SK-N-MC (cell line): ENCODE measurements around the gene ARHGAP20.

Experiments used
- EZH2 ChIP-seq: fragments of 200-600 bp; sonication (generic); IDR thresholded peaks from one replicate; pipeline ENCODE4 v1.6.1; 2017; ENCODE audit warnings: antibody characterized with exemption
- POLR2AphosphoS5 ChIP-seq: IDR thresholded peaks from 2 replicates; pipeline ENCODE4 v1.6.1; 2012; ENCODE audit warnings: mild to moderate bottlenecking, low read depth, low read length, borderline replicate concordance

DNA sequence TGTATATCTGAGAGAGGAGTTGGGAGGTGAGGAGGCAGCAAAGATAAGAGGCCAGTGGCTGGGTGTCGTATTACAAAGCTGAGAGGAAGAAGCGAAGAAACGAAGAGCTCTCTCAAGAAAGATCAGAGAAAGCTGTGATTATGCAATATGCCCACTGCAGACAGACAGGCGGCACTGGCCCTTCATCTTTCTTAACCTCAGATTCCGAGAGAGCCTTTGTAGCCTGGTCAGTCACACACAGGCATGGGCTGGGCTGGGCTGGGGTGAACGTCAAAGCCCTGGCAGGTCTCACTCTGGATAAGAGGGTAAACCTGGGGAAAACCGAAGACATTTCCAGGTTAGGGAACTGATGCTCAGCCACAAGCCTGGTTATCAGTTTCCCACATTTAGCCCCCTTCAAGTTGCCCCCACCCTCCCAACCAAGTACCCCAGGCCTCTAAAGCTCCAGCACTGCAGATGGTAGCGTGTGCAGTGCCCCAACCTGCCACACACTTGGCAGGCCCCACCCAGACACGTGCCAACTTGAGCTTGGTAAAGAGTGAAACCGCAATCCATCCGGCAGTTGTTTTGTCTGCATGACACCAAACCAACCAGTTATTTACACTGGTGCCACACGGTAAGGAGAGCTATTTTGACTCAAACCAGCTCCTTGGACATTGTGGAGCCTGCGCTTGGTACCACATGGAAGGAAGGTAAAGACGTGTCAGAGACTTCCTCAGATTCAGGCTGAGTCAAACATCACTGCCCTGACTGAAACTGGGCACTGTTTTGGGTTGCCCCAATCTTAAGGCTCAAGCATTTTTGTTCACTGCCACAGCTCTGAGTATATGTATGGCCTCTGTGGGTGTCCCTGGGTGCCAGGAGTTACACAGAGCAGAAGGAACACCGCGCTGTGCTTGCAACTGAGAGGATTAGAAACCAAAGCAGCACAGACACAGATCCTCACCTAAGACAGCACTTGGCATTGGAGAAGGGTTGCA is 146.6 kb downstream of the ARHGAP20 start:
- TF ChIP-seq EZH2 (no peak), POLR2AphosphoS5 (no peak)
